K562 (cell line): ENCODE results near the gene SLIRP. TPM values are rescaled to one million over a fixed set of nuclear protein-coding genes. Genes with fewer than 3 reads are reported as not detected.

Source experiments
- ATF4 ChIP-seq: fragments of 450-650 bp; formaldehyde crosslinking; IDR thresholded peaks from 2 replicates; pipeline ENCODE4 v1.4.0; 2022; ENCODE audit warnings: mild to moderate bottlenecking, moderate library complexity
- CBX2 ChIP-seq: fragments of 200-600 bp; sonication (generic); IDR thresholded peaks from one replicate; pipeline ENCODE4 v1.6.1; 2012; ENCODE audit warnings: mild to moderate bottlenecking, low read length, inconsistent platforms; ENCODE audit not compliant: insufficient read depth, poor library complexity, severe bottlenecking
- CCAR2 ChIP-seq: fragments of 200-400 bp; formaldehyde crosslinking; IDR thresholded peaks from 2 replicates; pipeline ENCODE4 v1.6.1; 2017; ENCODE audit warnings: mild to moderate bottlenecking, low read depth, low read length
- DACH1 ChIP-seq: fragments of 450-650 bp; IDR thresholded peaks from 2 replicates; pipeline ENCODE4 v1.6.1; 2018; ENCODE audit not compliant: partially characterized antibody
- DDX20 ChIP-seq: fragments of 450-650 bp; IDR thresholded peaks from 2 replicates; pipeline ENCODE4 v1.6.1; 2016; ENCODE audit warnings: missing genetic modification characterization, low read depth, mild to moderate bottlenecking, missing compliant biosample characterization, moderate library complexity
- EZH2 ChIP-seq: IDR thresholded peaks from 2 replicates; pipeline ENCODE4 v1.6.1; 2012; ENCODE audit warnings: low read depth, mild to moderate bottlenecking, inconsistent platforms, low read length, borderline replicate concordance
- FOS ChIP-seq: IDR thresholded peaks from 3 replicates; pipeline ENCODE4 v1.6.1; 2011; ENCODE audit not compliant: insufficient read length; ENCODE audit errors: extremely low read depth
- GTF2B ChIP-seq: IDR thresholded peaks from 2 replicates; pipeline ENCODE4 v1.6.1; 2011; ENCODE audit not compliant: insufficient read length; ENCODE audit errors: extremely low read depth
- HDAC8 ChIP-seq: fragments of 450-650 bp; IDR thresholded peaks from 2 replicates; pipeline ENCODE4 v1.6.1; 2016; ENCODE audit warnings: mild to moderate bottlenecking, missing genetic modification characterization, moderate library complexity, missing compliant biosample characterization
- ILF3 ChIP-seq: fragments of 450-650 bp; IDR thresholded peaks from 2 replicates; pipeline ENCODE4 v1.6.1; 2018; ENCODE audit warnings: antibody characterized with exemption, mild to moderate bottlenecking, moderate library complexity, borderline replicate concordance
- NFE2L1 ChIP-seq: fragments of 450-650 bp; IDR thresholded peaks from 2 replicates; pipeline ENCODE4 v1.6.1; 2016; ENCODE audit warnings: missing genetic modification characterization, low read depth, mild to moderate bottlenecking, missing compliant biosample characterization, moderate library complexity, borderline replicate concordance
- NUFIP1 ChIP-seq: fragments of 450-650 bp; IDR thresholded peaks from 2 replicates; pipeline ENCODE4 v1.6.1; 2018; ENCODE audit not compliant: partially characterized antibody
- PCBP1 ChIP-seq: fragments of 200-400 bp; formaldehyde crosslinking; IDR thresholded peaks from 2 replicates; pipeline ENCODE4 v1.6.1; 2018; ENCODE audit warnings: mild to moderate bottlenecking, low read depth, low read length; ENCODE audit not compliant: poor library complexity, severe bottlenecking
- RB1 ChIP-seq: fragments of 450-650 bp; IDR thresholded peaks from 2 replicates; pipeline ENCODE4 v1.6.1; 2017; ENCODE audit warnings: low read depth, mild to moderate bottlenecking
- STAT5A ChIP-seq: IDR thresholded peaks from 2 replicates; pipeline ENCODE4 v1.6.1; 2012; ENCODE audit warnings: low read length, inconsistent platforms, borderline replicate concordance
- ZEB2 ChIP-seq: fragments of 450-650 bp; IDR thresholded peaks from 2 replicates; pipeline ENCODE4 v1.6.1; 2016
- ZNF280B ChIP-seq: fragments of 250-450 bp; sonication (Bioruptor Pico); IDR thresholded peaks from 2 replicates; pipeline ENCODE4 v1.5.1; 2021; ENCODE audit warnings: mild to moderate bottlenecking
- ZNF41 ChIP-seq: fragments of 250-450 bp; sonication (Bioruptor Pico); conservative IDR thresholded peaks from 2 replicates; pipeline ENCODE4 v1.4.0; 2020; ENCODE audit warnings: mild to moderate bottlenecking
- ZNF57 ChIP-seq: fragments of 450-650 bp; formaldehyde crosslinking; IDR thresholded peaks from 2 replicates; pipeline ENCODE4 v1.4.0; 2020; ENCODE audit warnings: mild to moderate bottlenecking, moderate library complexity
- polyA plus RNA-seq, 8 experiments: library from polyadenylated mRNA; depleted of rRNA in 4 of 8; stranded (reverse) in 5 of 8; unstranded in 3 of 8; fragments of >200 nt; fragmentation: Nextera tagmentation in 2 of 8; fragmentation: Illumina TruSeq in 1 of 8; extraction: Ambion mirVana in 2 of 8; extraction: Trizol in 1 of 8; gene quantifications; 2 replicates each; pipeline versions ENCODE4 v1.2.1 to v1.2.3, GENCODE V29; 2011 to 2014; ENCODE audit warnings: inconsistent platforms in 1 of 8, missing spikeins in 1 of 8
- total RNA-seq, 7 experiments: library from RNA; depleted of rRNA in 6 of 7; stranded (reverse); fragments of >200 nt in 6 of 7; fragmentation: Illumina TruSeq in 2 of 7; extraction: Trizol in 2 of 7; gene quantifications; 2 replicates each; pipeline versions ENCODE4 v1.2.1 to v1.2.3, GENCODE V29; 2011 to 2021; ENCODE audit warnings: low replicate concordance in 1 of 7

Gene SLIRP
- total and polyA plus RNA-seq, 9 of the 15 experiments (the other 6 are each of a cell fraction or from before 2014, with no cell fraction given), result 251 to 1,905 (median 491) TPM

- TF ChIP-seq EZH2 (no peak), NFE2L1 (no peak), NUFIP1 (no peak), GTF2B (no peak), FOS (no peak), ZNF57 (CRISPR knock-in tag) (no peak), STAT5A (no peak), CBX2 (no peak), CCAR2 (no peak), RB1 (no peak), DDX20 (no peak), DACH1 (no peak), ZNF280B (CRISPR knock-in tag) (no peak), ZNF41 (CRISPR knock-in tag) (no peak), ATF4 (CRISPR knock-in tag) (no peak), ZEB2 (no peak), HDAC8 (tag) (no peak), ILF3 (no peak), PCBP1 (no peak)
Measured at GRCh38 chr14:77707724-77708408, at the start of gene SLIRP, which contains the start of gene ALKBH1 (continued).
